Measurements from ENCODE around the gene RABL3. TPM values are rescaled to one million over a fixed set of nuclear protein-coding genes. Genes with fewer than 3 reads are reported as not detected.

RABL3 gene
- total RNA-seq, 4 donors from 2014 or later, result 20.0 to 46.8 (median 30.4) TPM

GRCh38 chr3:120778776-120779175 lies 36.5 kb upstream of the RABL3 start:
- H3K4me3 ChIP-seq, result no peak overlapping the region
- no peak for ATAC-seq
- H3K27ac ChIP-seq, result no peak overlapping the region
- intact Hi-C loops (cut with DNase I; ENCODE audit: low total_unique reads), result no loop called here
- H3K36me3 ChIP-seq, result peaks cover 0 to 11% of the 10 kb centered on the region in 2 donors
- no peaks in the 10 kb centered on the region for H3K9me3 ChIP-seq
- H3K27me3 ChIP-seq, result no peaks in the 10 kb centered on the region
- H3K4me1 ChIP-seq, result no peaks in the 10 kb centered on the region
- TF ChIP-seq CTCF (IDR thresholded peaks at IDR 0.05 in 4 of 5, conservative IDR thresholded peaks at IDR 0.05 in 1 of 5) (no peak), POLR2A (IDR thresholded peaks at IDR 0.05) (no peak)
- in situ Hi-C loops (cut with MboI; ENCODE audit: low sequenced_read_pairs in 4 of 4), result loop anchor here in 3 of 4 donors (25.0 kb wide), 2 partner anchors 216 to 541 kb away; no protein-coding TSS in a partner anchor
- DNase-seq, result no peak

GRCh38 chr3:120775411-120775810 lies 33.1 kb upstream of the RABL3 start:
- in situ Hi-C loops (cut with MboI; ENCODE audit: low sequenced_read_pairs in 4 of 4), result loop anchor here in 3 of 4 donors (25.0 kb wide), 2 partner anchors 213 to 538 kb away; no protein-coding TSS in a partner anchor
- Histone ChIP-seq H3K9me3 (no peaks in the 10 kb centered on the region), H3K36me3 (peaks cover 0 to 19% of the 10 kb centered on the region in 2 donors)

GRCh38 chr3:120773932-120774331 lies 31.6 kb upstream of the RABL3 start:
- Histone ChIP-seq H3K27ac (no peak overlapping the region), H3K27me3 (no peaks in the 10 kb centered on the region), H3K4me1 (no peaks in the 10 kb centered on the region), H3K36me3 (peaks cover 0 to 19% of the 10 kb centered on the region in 2 donors), H3K9me3 (no peaks in the 10 kb centered on the region), H3K4me3 (no peak overlapping the region)
- no peak for ATAC-seq
- in situ Hi-C loops (cut with MboI; ENCODE audit: low sequenced_read_pairs in 4 of 4) (no loop called here), intact Hi-C loops (cut with DNase I; ENCODE audit: low total_unique reads) (no loop called here)
- no peak for TF ChIP-seq POLR2A (IDR thresholded peaks at IDR 0.05)
- no peak for TF ChIP-seq CTCF (IDR thresholded peaks at IDR 0.05 in 4 of 5, conservative IDR thresholded peaks at IDR 0.05 in 1 of 5)
- DNase-seq, result no peak

More at GRCh38 chr3:120775411-120775810, 33.1 kb upstream of the RABL3 start:
- Histone ChIP-seq H3K27me3 (no peaks in the 10 kb centered on the region), H3K27ac (no peak overlapping the region), H3K4me3 (no peak overlapping the region), H3K4me1 (no peaks in the 10 kb centered on the region)
- no peak for TF ChIP-seq CTCF (IDR thresholded peaks at IDR 0.05 in 4 of 5, conservative IDR thresholded peaks at IDR 0.05 in 1 of 5)
- no peak for TF ChIP-seq POLR2A (IDR thresholded peaks at IDR 0.05)
- DNase-seq (no peak), ATAC-seq (no peak)
- intact Hi-C loops (cut with DNase I; ENCODE audit: low total_unique reads), result no loop called here

GRCh38 chr3:120772081-120772480 lies 29.8 kb upstream of the RABL3 start:
- intact Hi-C loops (cut with DNase I; ENCODE audit: low total_unique reads) (no loop called here), in situ Hi-C loops (cut with MboI; ENCODE audit: low sequenced_read_pairs in 4 of 4) (no loop called here)
- H3K27me3 ChIP-seq, result no peaks in the 10 kb centered on the region
- TF ChIP-seq CTCF (IDR thresholded peaks at IDR 0.05 in 4 of 5, conservative IDR thresholded peaks at IDR 0.05 in 1 of 5) (no peak), POLR2A (IDR thresholded peaks at IDR 0.05) (no peak)
- ATAC-seq, result no peak
- DNase-seq, result no peak
- H3K36me3 ChIP-seq, result peaks cover 0 to 16% of the 10 kb centered on the region in 2 donors
- H3K4me3 ChIP-seq, result no peak overlapping the region
- no peak overlapping the region for H3K27ac ChIP-seq
- H3K4me1 ChIP-seq, result peaks cover 0 to 6% of the 10 kb centered on the region in 2 donors
- no peaks in the 10 kb centered on the region for H3K9me3 ChIP-seq

GRCh38 chr3:120770891-120771290 lies 28.6 kb upstream of the RABL3 start:
- DNase-seq (no peak), ATAC-seq (no peak)
- no peaks in the 10 kb centered on the region for H3K27me3 ChIP-seq
- intact Hi-C loops (cut with DNase I; ENCODE audit: low total_unique reads), result no loop called here
- no peak for TF ChIP-seq POLR2A (IDR thresholded peaks at IDR 0.05)
- no peak for TF ChIP-seq CTCF (IDR thresholded peaks at IDR 0.05 in 4 of 5, conservative IDR thresholded peaks at IDR 0.05 in 1 of 5)
- H3K27ac ChIP-seq, result no peak overlapping the region
- peaks cover 0 to 9% of the 10 kb centered on the region in 2 donors for H3K36me3 ChIP-seq
- peaks cover 0 to 15% of the 10 kb centered on the region in 2 donors for H3K4me1 ChIP-seq
- H3K9me3 ChIP-seq, result no peaks in the 10 kb centered on the region
- in situ Hi-C loops (cut with MboI; ENCODE audit: low sequenced_read_pairs in 4 of 4), result no loop called here
- H3K4me3 ChIP-seq, result no peak overlapping the region

Data from gastrocnemius medialis (tissue), 4 donors.